Heart right ventricle (tissue), 16 donors: ENCODE data around the gene ZNF148. TPM values are rescaled to one million over a fixed set of nuclear protein-coding genes. Genes with fewer than 3 reads are reported as not detected.

Experiments used
- ATAC-seq, 8 donors: fragments of 200-7000 bp; cut with Tn5 transposase; one replicate each; pipeline ENCODE4 v1.9.1; 2020; ENCODE audit warnings: mild to moderate bottlenecking in 8 of 8, moderate library complexity in 8 of 8, moderate number of reproducible peaks in 1 of 8
- DNase-seq, 2 donors: peaks; one replicate each; pipeline ENCODE4 v3.0.0-alpha.2; 2020
- H3K27ac ChIP-seq, 10 donors: fragments of 200-600 bp; sonication (generic) in 2 of 10; one replicate each; pipeline versions ENCODE4 v1.5.0 to v1.8.0; 2020 to 2022; ENCODE audit warnings: mild to moderate bottlenecking in 3 of 10
- H3K27me3 ChIP-seq, 7 donors: fragments of 200-600 bp; one replicate each; pipeline ENCODE4 v1.8.0; 2021 to 2022; ENCODE audit warnings: mild to moderate bottlenecking in 2 of 7
- H3K36me3 ChIP-seq, 9 donors: fragments of 200-600 bp; sonication (generic) in 1 of 9; one replicate each; pipeline versions ENCODE4 v1.5.0 to v1.8.0; 2020 to 2022; ENCODE audit warnings: mild to moderate bottlenecking in 2 of 9
- H3K4me1 ChIP-seq, 9 donors: fragments of 200-600 bp; sonication (generic) in 1 of 9; one replicate each; pipeline versions ENCODE4 v1.5.0 to v1.8.0; 2020 to 2022; ENCODE audit warnings: mild to moderate bottlenecking in 4 of 9
- H3K4me3 ChIP-seq, 10 donors: fragments of 200-600 bp; sonication (generic) in 2 of 10; one replicate each; pipeline versions ENCODE4 v1.5.0 to v1.8.0; 2020 to 2022; ENCODE audit warnings: mild to moderate bottlenecking in 7 of 10, moderate library complexity in 2 of 10
- H3K9me3 ChIP-seq, 11 donors: fragments of 200-600 bp in 10 of 11; sonication (generic) in 2 of 11; one replicate each; pipeline versions ENCODE4 v1.5.0 to v1.8.0; 2013 to 2022; ENCODE audit warnings: mild to moderate bottlenecking in 2 of 11, control low read depth in 1 of 11, moderate library complexity in 1 of 11
- CTCF ChIP-seq, 9 donors: fragments of 200-600 bp; sonication (generic) in 2 of 9; IDR thresholded peaks; one replicate each; pipeline versions ENCODE4 v1.5.0 to v1.8.0; 2021 to 2022; ENCODE audit warnings: antibody characterized with exemption in 9 of 9, mild to moderate bottlenecking in 5 of 9, moderate library complexity in 1 of 9
- WGBS, 2 donors: extraction: QIAGEN DNeasy Blood & Tissue Kit; methylation state at CpG; one replicate each; pipeline ENCODE4 v1.1.7; 2013; ENCODE audit warnings: inconsistent platforms in 1 of 2; 5-methylcytosine and 5-hydroxymethylcytosine counted together
- intact Hi-C, 10 donors: fragments of 100-400 bp; cut with DNase I; formaldehyde crosslinking; loops; one replicate each; pipeline versions ENCODE4 v1.11.1 to v1.14.2; 2022
- polyA plus RNA-seq, 2 donors: library from polyadenylated mRNA; stranded (reverse); fragments of 200-250 nt; gene quantifications; one replicate each; pipeline ENCODE4 v1.2.3, GENCODE V29; 2013
- total RNA-seq, 10 donors: library from RNA; stranded (reverse); fragmentation: NEBNext Ultra II Directional in 3 of 10; extraction: Animal tissue kit (Norgen Biotek cat#: 25700) in 3 of 10; gene quantifications; one replicate each; pipeline versions ENCODE4 v1.2.1 to v1.2.4, GENCODE V29; 2021 to 2023
- donor health status: Arrhythmogenic right ventricular cardiomyopathy.
- donor health status: ischemic (EF 13 %, LVEDD 7.1; RV severe dilation, severe dysfunction).
- donor health status: healthy with polysubstance abuse.
- donor health status: DM: no; HTN: yes; CAD: no.
- donor health status: DM: no; HTN: no; CAD: no.
- donor health status: ischemic (EF 25% LVEDD 6.9; RV normal size, moderate dysfunction).
- donor health status: ischemic (EF 25% LVEDD 5.7; RV mildly dilated, moderate dysfunction).
- donor health status: healthy.
- donor health status: DM: yes; HTN: yes; CAD: no.
- donor health status: Ischemic cardiomyopathy.
- donor health status: ischemic (EF 35%, LVEDD 5.7; RV mildly dilated, moderate dysfunction).
- donor health status: nonischemic (EF 11% LVEDD 7.7; RV severe dilation, severe dysfunction).
- donor health status: DM: yes; HTN: yes; CAD: no.
- donor health status: PGD.
- donor health status: ischemic (EF 29% LVEDD 5.4; RV normal size, mild dysfunction).
- donor health status: nonischemic (EF 23%, LVEDD 6.1; RV moderate dilation, normal function).

The ZNF148 gene
- total and polyA plus RNA-seq, 12 donors: 2.9 to 59.6 (median 44.7) TPM

- H3K27ac ChIP-seq: no peak overlapping the region
- no peaks in the 10 kb centered on the region for H3K9me3 ChIP-seq
- TF ChIP-seq CTCF (IDR thresholded peaks at IDR 0.05): no peak
- ATAC-seq: no peak
- no peak for DNase-seq
- H3K4me3 ChIP-seq: no peak overlapping the region
- H3K36me3 ChIP-seq: peaks cover 0 to 6% (median 0%) of the 10 kb centered on the region in 9 donors
- 91 to 94% methylated on average over 3 of the region's 3 CpGs for WGBS, 2 donors
- H3K27me3 ChIP-seq: no peaks in the 10 kb centered on the region
- peaks cover 0 to 14% (median 0%) of the 10 kb centered on the region in 9 donors for H3K4me1 ChIP-seq
- intact Hi-C loops: loop anchor here in 1 of 10 donors (10.0 kb wide), 1 partner anchor 288 kb away; no protein-coding TSS in a partner anchor
Observed at GRCh38 chr3:125302932-125303331, 72.2 kb downstream of the ZNF148 start.

- H3K27me3 ChIP-seq: no peaks in the 10 kb centered on the region
- TF ChIP-seq CTCF (IDR thresholded peaks at IDR 0.05): no peak
- no peaks in the 10 kb centered on the region for H3K9me3 ChIP-seq
- 93 to 94% methylated on average over 3 of the region's 3 CpGs for WGBS, 2 donors
- H3K4me3 ChIP-seq: no peak overlapping the region
- ATAC-seq (no peak), DNase-seq (no peak)
- peaks cover 0 to 20% (median 1%) of the 10 kb centered on the region in 9 donors for H3K4me1 ChIP-seq
- H3K36me3 ChIP-seq: peaks cover 0 to 3% (median 0%) of the 10 kb centered on the region in 9 donors
- intact Hi-C loops: loop anchor here in 1 of 10 donors (10.0 kb wide), 1 partner anchor 286 kb away; no protein-coding TSS in a partner anchor
- H3K27ac ChIP-seq: no peak overlapping the region
Observed at GRCh38 chr3:125300416-125300815, 74.7 kb downstream of the ZNF148 start.

- TF ChIP-seq CTCF (IDR thresholded peaks at IDR 0.05): no peak
- ATAC-seq: no peak
- intact Hi-C loops: no loop called here
Observed at GRCh38 chr3:125294411-125294810, 80.7 kb downstream of the ZNF148 start.

GRCh38 chr3:125292015-125292414 is 83.1 kb downstream of the ZNF148 start:
- no peak overlapping the region for H3K27ac ChIP-seq
- WGBS, 2 donors: 89 to 94% methylated on average over 4 of the region's 4 CpGs
- DNase-seq: no peak
- intact Hi-C loops: no loop called here
- H3K9me3 ChIP-seq: no peaks in the 10 kb centered on the region
- H3K36me3 ChIP-seq: peaks cover 0 to 14% (median 5%) of the 10 kb centered on the region in 9 donors
- ATAC-seq: peak in 1 of 8 donors; percentile 55
- H3K4me1 ChIP-seq: peaks cover 0 to 44% (median 16%) of the 10 kb centered on the region in 9 donors
- no peak for TF ChIP-seq CTCF (IDR thresholded peaks at IDR 0.05)
- no peaks in the 10 kb centered on the region for H3K27me3 ChIP-seq
- H3K4me3 ChIP-seq: no peak overlapping the region

More at GRCh38 chr3:125294411-125294810, 80.7 kb downstream of the ZNF148 start:
- DNase-seq: no peak
- Histone ChIP-seq H3K9me3 (no peaks in the 10 kb centered on the region), H3K4me3 (no peak overlapping the region), H3K36me3 (no peaks in the 10 kb centered on the region), H3K27me3 (no peaks in the 10 kb centered on the region), H3K4me1 (peaks cover 0 to 28% (median 7%) of the 10 kb centered on the region in 9 donors), H3K27ac (no peak overlapping the region)
